HG03469 (cell line): ENCODE measurements around the gene GSX2.
A peak's percentile ranks its signal among the peaks of the same experiment; 100 is the strongest.
"Not testable (repeated sequence)": the region's sequence is repeated elsewhere in the genome, so short reads cannot be mapped to it uniquely, and the experiment has no call there.

Experiments
- ATAC-seq: cut with Tn5 transposase; IDR thresholded peaks from one replicate; pipeline ENCODE4 v1.9.1; 2021; ENCODE audit warnings: mild to moderate bottlenecking, moderate library complexity, moderate number of reproducible peaks; ENCODE audit not compliant: unreplicated experiment

Gene GSX2

DNA sequence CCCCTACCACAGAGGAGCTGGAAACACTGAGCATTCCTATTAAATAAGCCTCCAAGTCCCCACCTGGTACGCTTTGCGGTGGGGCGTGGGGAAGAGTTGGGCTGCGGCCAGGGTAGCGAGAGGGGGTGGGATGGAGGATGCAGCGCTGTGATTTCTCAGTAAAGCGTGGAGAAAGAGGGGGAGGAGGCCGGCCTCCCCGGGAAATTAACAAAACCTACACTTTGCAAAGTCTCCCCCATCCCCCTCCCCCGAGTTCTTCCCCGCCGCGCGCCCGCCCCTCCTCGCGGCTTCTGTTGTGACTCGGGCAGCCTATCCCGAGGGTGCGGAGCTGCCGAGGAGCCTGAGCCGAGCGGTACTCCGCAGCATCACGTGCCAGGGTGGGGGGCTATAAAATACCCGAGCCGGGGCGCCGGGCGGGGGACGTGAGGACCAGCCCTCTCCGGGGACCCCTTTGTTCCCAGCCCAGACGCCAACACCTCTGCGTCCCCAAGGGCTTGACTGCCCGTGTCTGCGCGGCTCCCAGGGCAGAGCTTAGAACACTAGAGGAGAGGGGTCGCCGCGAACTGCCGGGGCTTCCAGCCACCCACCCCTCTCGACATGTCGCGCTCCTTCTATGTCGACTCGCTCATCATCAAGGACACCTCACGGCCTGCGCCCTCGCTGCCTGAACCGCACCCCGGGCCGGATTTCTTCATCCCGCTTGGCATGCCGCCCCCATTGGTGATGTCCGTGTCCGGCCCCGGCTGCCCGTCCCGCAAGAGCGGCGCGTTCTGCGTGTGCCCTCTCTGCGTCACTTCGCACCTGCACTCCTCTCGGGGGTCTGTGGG, at the start of gene GSX2:
Gene GSX2, plus strand, starts transcription at position 416 of the 827 bp plus-strand sequence. Its CDS starts 182 bp downstream, at position 598.
- no peak for ATAC-seq

DNA sequence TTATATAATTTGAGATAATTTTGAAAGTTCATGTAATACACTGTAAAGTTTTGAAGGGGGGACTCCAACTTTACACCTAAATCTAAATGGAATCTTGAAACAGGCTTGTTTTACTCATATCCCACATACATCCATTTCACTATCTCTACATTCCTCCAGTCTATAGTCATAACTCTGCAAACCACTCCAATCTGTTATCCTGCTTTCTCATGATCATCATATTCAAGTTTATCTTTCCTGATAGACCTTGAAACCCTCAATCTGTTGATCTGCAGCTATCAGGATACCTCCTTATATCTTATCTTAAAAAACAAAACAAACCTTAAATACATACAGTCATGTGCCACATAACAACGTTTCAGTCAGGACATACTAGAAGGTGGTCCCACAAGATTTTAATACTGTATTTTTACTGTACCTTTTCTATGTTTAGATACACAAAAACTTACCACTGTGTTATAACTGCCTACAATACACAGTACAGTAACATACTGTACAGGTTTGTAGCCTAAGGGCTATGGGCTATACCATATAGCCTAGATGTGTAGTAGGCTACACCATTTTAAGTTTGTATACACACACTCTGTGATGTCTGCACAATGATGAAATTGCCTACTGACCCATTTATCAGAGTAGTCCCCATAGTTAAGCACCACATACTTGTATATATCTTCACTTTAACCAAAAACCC, 49.6 kb upstream of the GSX2 start:
- no peak for ATAC-seq

- not testable (repeated sequence) for ATAC-seq
Measured at GRCh38 chr4:54053322-54053721, 46.6 kb upstream of the GSX2 start.

DNA sequence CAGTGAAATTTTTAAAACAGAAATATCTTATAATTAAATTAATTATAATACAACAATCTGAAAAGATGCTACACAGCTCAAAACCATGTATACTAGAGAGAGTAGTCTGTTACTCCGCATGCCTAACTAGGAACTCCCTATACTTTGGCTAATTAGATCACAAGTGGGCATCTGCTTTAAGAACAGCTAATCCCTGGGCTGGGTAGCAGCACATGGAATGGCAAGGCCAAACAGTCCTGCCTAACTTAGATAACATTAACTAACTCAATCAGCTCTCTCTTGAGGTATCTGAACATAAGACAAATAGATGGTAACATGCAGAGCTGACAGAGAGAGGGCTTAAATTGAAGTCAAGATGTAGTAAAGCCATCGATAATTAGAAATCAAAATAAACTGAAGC, 45.5 kb upstream of the GSX2 start:
- ATAC-seq: no peak

- no peak for ATAC-seq
Measured at GRCh38 chr4:54055494-54055893, 44.5 kb upstream of the GSX2 start.

DNA sequence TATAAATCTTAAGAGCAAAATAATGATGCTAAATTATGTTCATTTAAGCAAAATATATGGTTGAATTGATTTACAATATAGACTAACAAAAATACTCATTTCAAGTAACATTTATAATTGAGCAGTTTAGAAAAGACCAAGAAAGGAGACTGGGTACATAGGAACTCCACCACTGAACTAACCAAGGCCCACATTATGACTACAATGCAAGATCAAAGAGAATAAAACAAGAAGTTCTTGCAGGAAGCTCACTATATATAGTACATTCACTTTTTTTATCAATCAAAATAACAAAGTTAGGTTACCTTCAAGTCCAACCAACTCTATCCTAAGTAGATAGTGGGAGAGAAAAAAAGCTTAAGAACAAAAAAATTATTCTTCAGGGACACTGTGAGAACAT, 43.6 kb upstream of the GSX2 start:
- ATAC-seq: no peak

DNA sequence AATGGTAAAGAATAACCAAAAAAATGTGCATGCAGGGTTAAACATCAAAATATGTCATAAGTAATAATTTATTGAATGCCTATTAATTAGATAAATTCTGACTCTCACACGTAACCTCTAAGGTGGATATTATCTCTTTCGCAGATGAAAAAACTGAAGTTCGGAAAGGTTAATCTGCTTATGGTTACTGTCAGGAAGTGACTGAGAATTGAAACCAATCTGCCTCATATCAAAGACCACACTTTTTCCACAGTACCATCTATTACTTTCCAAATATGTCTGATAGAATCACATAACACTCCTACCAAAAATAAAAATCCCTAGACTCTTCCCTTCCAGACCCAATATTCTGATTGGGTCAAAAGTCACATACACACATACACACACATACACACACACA, 41.8 kb upstream of the GSX2 start:
- no peak for ATAC-seq

GRCh38 chr4:54060116-54060515, 39.8 kb upstream of the GSX2 start:
- no peak for ATAC-seq

DNA sequence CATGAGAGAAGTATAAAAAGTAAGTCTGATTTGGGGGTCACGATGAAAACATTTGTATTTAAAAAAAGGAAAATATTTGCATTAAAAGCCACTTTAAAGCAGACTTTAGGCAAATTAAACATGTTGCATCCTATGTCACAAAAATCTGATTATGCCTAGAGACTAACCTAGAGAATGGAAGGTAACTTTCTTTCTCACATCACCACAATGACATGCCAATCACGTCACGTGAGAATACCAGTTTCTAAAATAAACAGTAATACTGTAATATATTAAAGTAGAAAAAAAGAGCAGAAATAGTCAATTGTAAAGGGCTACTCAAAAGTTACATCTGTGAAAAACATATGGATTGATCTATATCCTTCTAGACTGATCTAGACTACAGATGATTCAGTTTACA, 38.9 kb upstream of the GSX2 start:
- ATAC-seq: no peak

GRCh38 chr4:54061873-54062272, 38.1 kb upstream of the GSX2 start:
- no peak for ATAC-seq

DNA sequence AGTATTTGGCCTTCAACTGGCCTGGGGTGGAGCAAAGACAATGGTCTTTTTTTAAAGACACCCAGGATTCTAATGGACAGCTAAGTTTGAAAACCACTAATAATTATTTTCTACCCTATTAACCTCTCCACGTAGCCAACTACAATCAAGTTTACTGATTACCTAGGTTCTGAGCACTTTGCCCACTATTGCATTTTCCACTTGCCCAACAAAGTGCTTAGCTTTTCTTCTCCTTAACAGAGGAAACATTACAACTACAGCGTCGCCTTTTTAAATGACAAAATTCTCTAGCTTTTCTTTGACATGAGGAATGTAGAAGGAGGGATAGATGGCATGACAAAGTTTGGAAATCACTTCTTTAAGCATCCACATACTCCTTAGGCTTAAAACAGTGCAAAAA, 37.6 kb upstream of the GSX2 start:
- no peak for ATAC-seq

DNA sequence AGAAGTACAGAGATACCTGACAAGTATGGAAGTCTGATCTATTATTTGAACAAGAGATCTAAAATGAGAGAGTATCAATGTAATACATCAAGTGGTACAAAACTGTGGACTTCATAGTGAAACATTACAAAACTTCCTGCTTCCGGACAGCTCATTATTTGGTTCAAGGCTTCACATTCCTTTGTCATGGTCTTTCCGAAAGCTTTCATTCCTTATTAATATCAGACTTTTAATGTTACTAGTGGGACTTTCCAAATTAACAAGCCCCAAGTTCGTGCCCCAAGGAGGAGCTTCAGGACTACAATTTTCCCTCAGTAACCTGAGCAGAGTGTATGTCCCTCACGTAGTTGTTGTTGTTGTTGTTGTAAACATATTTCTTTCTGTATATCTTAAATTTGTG, 36.7 kb upstream of the GSX2 start:
- no peak for ATAC-seq

DNA sequence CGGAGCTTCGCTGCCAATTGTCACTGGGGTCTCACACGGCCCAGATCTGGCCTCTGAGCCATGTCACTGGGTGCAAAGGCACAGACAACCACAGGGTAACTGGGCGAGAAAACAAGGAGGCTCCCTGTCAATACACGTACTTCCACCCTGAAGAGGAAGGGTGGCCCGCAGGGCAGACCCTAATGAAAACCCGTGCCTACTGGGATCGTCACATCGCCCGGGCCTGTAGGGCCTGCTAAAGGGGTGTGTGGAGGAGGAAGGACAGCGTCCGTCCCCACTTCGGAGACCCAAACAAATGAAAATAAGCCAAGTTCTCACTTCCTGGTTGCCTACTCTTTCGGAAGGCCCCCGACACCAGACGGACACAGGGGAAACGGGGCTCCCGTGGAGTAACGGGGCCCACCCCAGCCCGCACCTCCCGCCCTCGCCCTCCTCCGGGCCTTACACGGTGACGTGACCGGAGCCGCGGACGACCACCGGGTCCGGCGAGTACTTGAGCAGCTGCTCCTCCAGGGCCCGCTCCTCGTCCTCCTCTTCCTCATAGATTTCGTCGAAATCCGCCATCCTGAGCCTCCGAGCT, 36.1 kb upstream of the GSX2 start:
- ATAC-seq: no peak

DNA sequence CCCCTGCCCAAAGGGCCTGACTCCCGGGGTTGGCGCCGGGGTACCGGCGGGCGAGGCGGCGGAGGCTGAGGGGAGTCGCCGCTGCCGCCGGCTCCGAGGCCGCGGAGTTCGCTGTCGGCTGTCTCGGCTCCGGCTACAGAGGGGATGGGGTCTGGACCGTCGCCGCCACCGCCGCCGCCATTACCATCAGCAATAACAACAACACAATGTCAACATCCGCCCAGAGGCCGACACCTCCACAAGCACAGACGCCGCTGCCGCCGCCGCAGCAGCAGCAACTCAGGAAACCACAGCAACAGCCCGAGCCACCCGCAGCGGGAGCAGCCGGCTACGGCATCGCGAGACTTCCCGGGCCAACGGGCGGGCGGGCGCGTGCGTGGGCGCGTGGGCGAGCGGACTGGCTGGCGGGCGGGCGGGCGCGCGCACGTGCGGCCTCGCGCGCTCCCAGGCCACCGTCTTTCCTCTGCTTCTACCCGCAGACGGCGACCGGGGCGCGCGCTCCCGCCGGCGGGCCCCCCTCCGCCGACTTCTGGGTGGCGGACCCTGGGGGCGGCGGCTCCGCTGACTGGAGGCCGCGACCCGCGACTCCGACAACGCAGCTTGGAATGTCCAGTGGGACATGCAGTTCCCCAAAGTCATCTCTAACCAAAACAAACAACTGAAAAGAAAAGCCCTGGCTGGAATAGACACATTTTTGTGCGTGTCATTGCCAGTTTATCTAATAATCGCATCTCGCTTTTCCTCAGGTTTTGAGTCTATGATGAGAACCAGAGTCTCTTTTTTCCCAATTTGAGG, 35.4 kb upstream of the GSX2 start, which contains the start of gene CHIC2:
Gene CHIC2, minus strand, starts transcription at position 289 of the 795 bp plus-strand sequence. CDS start 305 bp downstream, outside the sequence.
- ATAC-seq: peak; percentile 93

DNA sequence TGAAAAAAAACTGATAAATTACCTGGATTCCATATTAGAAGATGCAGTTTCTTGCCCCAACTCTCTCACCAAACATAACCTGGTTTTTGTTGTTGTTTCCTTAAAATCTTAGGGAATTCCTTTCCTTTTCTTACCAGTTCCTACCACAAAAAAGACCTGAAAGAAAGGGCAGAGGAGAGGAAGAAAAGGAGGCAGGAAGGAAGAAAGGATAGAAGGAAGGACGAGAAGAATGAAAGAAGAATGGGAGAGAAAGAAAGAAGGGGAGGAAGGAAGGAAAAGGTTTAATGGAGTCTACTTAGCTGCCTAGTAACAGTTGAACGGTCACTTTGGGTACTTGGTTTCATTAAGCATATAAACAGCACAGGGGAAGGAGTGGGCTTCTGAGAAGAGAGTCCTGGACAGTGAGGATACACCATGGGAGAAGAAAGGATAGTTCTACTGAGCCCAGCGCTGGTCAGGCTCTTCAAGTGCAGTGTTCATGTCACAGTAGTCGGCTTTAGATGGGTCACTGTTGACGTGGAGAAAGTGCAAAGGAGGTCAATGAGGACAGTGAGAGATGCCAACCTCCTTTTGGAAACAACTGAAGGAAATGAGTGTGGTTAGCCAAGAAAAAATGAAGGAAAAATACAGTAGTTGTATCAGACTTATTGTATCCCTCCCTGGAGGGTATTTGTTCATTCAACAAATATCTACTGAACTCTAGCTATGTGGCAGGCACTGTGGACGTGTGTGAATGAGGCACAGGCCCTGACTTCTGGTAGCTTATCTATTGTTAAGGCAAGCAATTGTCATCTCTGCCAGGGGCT, 34.5 kb upstream of the GSX2 start:
- no peak for ATAC-seq

DNA sequence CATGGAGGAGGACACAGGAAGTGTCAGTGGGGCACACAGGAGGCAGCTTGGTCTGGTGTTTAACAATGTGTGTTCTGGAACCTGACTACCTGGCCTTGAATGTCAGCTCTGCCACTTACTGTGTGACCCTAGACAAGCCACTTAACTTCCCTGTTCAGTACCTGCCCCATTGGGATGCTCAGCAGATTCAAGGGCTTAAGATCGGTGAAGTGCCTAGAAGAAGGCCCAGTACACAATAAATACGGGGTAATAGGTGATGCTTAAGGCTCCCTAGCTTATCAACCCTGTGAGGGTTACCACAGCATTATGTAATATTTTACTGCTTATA, 33.9 kb upstream of the GSX2 start:
- no peak for ATAC-seq

DNA sequence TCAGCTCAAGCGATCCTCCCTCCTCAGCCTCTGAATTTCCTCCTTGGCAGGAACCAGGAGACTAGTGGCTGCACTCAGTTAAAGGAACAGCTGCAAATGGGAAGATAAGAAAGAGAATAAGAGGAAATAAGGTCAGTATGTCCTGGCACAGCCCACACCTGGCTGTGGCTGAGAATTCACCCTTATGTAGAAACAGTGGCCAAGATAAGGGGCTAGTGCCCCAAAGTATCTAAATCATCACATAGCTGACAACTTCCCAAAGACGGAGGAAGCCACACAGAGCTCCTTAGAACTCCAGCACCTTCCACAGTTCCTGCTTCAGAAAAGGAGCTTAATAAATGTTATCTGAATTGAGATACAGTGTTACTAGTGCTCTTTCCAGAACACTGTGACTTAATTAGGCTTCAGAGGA, 33.2 kb upstream of the GSX2 start:
- no peak for ATAC-seq

DNA sequence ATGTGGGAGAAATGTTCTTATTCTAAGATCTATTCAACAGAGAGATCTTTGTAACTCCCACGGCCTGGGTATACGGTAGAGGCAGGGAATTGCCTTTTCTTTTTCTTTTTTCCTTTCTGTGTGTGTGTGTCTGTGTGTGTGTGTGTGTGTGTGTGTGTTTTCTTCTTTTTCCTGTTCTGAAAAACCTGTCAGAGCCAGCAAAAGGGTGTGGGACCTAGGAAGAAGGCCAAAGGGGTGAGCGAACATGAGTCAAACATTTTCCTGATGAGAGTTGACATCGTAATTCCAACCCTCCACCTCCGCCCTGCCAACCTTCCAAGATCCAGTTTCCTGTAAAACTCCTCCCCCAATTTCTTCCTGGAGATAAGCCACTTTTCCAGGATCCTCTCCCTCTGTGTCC, 32.8 kb upstream of the GSX2 start:
- no peak for ATAC-seq

DNA sequence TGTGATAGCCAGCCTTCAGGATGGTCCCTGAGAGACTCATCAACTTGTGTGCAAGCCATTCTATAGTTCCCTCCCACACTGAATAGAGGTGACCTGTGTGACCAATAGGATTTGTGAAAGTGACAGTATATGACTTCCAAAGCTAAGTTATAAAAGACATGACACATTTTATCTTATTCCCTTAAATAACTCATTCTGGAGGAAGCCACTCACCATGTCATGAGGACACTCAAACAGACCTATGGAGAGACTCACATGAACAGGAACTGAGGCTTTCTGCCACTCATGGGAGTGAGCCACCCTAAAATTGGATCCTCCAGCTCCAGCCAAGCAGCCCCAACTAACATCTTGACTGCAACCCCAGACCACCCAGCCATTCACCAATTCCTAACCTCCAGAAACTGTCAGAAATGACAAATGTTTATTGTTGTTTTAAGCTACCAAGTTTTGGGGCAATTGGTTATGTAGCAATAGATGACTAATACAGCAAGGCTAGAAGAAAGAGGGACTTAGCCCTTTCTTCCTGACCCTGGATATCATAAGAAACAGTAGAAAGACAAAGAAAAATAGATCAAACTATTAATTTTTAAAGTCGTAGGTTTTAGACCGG, 26.6 kb upstream of the GSX2 start:
- no peak for ATAC-seq

DNA sequence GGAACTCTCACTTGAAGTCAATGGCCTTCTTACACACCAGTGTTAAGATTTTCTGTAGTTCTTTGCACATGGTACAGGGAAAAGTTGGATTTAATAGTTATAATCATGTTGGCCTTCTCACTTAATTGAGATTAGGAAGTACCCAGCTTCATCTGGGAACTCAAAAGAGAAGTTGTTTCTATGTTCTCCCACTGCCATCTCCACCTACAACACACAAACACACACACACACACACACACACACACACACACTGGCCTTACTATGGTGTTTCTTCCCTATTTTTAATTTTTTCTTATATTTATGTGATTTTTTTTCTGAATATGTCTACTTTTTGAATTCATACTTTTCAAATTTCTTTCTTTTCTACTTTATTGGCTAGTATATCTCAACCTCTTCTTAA, 25.6 kb upstream of the GSX2 start:
- ATAC-seq: no peak
